Measurements from ENCODE around the gene DLEC1. TPM values are rescaled to one million over a fixed set of nuclear protein-coding genes. Genes with fewer than 3 reads are reported as not detected.
A peak's percentile ranks its signal among the peaks of the same experiment; 100 is the strongest.

DLEC1 gene
- total and polyA plus RNA-seq, 2 donors (not counting 1 experiment from before 2014, with no cell fraction given) = 0.52 to 2.1 TPM

DNA sequence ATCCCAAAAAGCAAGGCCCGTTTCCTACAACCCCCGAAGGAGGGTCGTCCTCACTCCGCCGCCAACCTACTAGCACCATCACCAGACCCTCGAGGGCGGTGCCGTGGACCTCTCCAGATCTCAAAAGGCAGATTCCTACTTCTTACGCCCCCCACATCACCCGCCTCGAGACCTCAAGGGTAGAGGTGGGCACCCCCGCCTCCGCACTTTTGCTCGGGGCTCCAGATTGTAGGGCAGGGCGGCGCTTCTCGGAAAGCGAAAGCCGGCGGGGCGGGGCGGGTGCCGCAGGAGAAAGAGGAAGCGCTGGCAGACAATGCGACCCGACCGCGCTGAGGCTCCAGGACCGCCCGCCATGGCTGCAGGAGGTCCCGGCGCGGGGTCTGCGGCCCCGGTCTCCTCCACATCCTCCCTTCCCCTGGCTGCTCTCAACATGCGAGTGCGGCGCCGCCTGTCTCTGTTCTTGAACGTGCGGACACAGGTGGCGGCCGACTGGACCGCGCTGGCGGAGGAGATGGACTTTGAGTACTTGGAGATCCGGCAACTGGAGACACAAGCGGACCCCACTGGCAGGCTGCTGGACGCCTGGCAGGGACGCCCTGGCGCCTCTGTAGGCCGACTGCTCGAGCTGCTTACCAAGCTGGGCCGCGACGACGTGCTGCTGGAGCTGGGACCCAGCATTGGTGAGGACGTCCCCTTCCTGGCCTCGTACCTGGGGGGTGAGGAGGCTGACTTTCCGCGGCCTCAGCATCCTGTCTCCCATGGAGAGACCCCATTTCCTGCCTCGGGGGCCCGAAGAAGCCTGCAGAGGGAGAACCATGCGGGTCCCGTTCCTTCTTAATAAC is 99.6 kb downstream of the DLEC1 start, which contains the start of gene MYD88:
MYD88 (plus strand) TSS at position 313 of the 842 bp plus-strand sequence; CDS start at position 353, 40 bp downstream.
- peaks cover 12% of the 10 kb centered on the region for H4K20me1 ChIP-seq (ENCODE audit: control insufficient read depth, insufficient read depth, low read length, poor library complexity, severe bottlenecking)
- H2AFZ ChIP-seq (ENCODE audit: insufficient read depth, low read depth, low read length, poor library complexity, severe bottlenecking) = peak within 1 kb of the TSS; percentile 99
- peak within 1 kb of the TSS; percentile 88 for H3K4me2 ChIP-seq (replicated peaks; ENCODE audit: low read depth, low read length, poor library complexity, severe bottlenecking)
- DNase-seq (peak; percentile 91), ATAC-seq (ENCODE audit: low read depth) (peak; percentile 51)
- Mint-ChIP-seq H3K4me3 (peak within 1 kb of the TSS; percentile 92), H3K4me1 (peaks cover 64% of the 10 kb centered on the region), H3K27ac (peak within 1 kb of the TSS; percentile 94), H3K9me3 (ENCODE audit: insufficient read depth) (no peaks in the 10 kb centered on the region), H3K27me3 (no peaks in the 10 kb centered on the region)
- H3K4me1 ChIP-seq (ENCODE audit: control insufficient read depth in 2 of 2, insufficient read depth in 2 of 2, low read length in 2 of 2) = peaks cover 39 to 52% of the 10 kb centered on the region in 2 donors
- peak within 1 kb of the TSS; percentile 84 to 98 (median 92) for H3K4me3 ChIP-seq (ENCODE audit: control extremely low read depth in 1 of 5, extremely low read depth in 1 of 5, insufficient read depth in 1 of 5, low read depth in 2 of 5, low read length in 4 of 5)
- intact Hi-C loops (cut with micrococcal nuclease) = loop anchor here (2.0 to 10.0 kb wide), 5 partner anchors 14 to 1269 kb away; partner anchors contain the start of genes GORASP1, RPSA, SLC25A38 and TTC21A
- ChIA-PET CTCF (interaction anchor here (2.5 to 4.9 kb wide), 2 partner anchors 26 to 164 kb away, joined by 7 to 41 read pairs; partner anchors contain the start of gene OXSR1), POLR2A (interaction anchor here (0.8 to 4.1 kb wide), 2 partner anchors 10 to 26 kb away, joined by 3 to 75 read pairs; partner anchors contain the start of gene OXSR1)
- H3K36me3 ChIP-seq (replicated peaks in 1 of 2; ENCODE audit: control extremely low read depth in 1 of 2, control insufficient read depth in 1 of 2, extremely low read depth in 1 of 2, insufficient read depth in 2 of 2, low read length in 1 of 2) = peaks cover 4 to 30% of the 10 kb centered on the region in 2 experiments
- TF ChIP-seq, protein P1, sequence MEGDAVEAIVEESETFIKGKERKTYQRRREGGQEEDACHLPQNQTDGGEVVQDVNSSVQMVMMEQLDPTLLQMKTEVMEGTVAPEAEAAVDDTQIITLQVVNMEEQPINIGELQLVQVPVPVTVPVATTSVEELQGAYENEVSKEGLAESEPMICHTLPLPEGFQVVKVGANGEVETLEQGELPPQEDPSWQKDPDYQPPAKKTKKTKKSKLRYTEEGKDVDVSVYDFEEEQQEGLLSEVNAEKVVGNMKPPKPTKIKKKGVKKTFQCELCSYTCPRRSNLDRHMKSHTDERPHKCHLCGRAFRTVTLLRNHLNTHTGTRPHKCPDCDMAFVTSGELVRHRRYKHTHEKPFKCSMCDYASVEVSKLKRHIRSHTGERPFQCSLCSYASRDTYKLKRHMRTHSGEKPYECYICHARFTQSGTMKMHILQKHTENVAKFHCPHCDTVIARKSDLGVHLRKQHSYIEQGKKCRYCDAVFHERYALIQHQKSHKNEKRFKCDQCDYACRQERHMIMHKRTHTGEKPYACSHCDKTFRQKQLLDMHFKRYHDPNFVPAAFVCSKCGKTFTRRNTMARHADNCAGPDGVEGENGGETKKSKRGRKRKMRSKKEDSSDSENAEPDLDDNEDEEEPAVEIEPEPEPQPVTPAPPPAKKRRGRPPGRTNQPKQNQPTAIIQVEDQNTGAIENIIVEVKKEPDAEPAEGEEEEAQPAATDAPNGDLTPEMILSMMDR (IDR thresholded peaks at IDR 0.05) = no peak
- TF ChIP-seq EZH2 (IDR thresholded peaks at IDR 0.05; ENCODE audit: borderline replicate concordance, insufficient read depth, low read depth, low read length, poor library complexity, severe bottlenecking) = no peak
- no peaks in the 10 kb centered on the region for H3K9me3 ChIP-seq (ENCODE audit: control extremely low read depth in 1 of 3, control insufficient read depth in 2 of 3, insufficient read depth in 1 of 3, low read length in 2 of 3)
- H3K27ac ChIP-seq (ENCODE audit: low read length in 2 of 2) = peak within 1 kb of the TSS; percentile 85 to 87
- peak within 1 kb of the TSS; percentile 95 for H3K9ac ChIP-seq (ENCODE audit: low read length)
- peaks cover 55% of the 10 kb centered on the region for H3K79me2 ChIP-seq (ENCODE audit: control insufficient read depth, insufficient read depth, low read length)
- WGBS (ENCODE audit: insufficient coverage) = under 1% methylated on average over 61 of the region's 65 CpGs
- H3K27me3 ChIP-seq (replicated peaks in 1 of 4; ENCODE audit: control extremely low read depth in 1 of 4, control insufficient read depth in 3 of 4, insufficient read depth in 4 of 4, low read length in 3 of 4) = no peaks in the 10 kb centered on the region

All from B cell (primary cell).